ENCODE measurements around the gene PFDN4.

Gene PFDN4

GRCh38 chr20:54207743-54208547 lies at the start of gene PFDN4:
TSS of gene PFDN4 (plus strand) at chr20:54208087. CDS start at chr20:54208101, 14 bp downstream.
- peak; percentile 60 to 73 (median 64) for DNase-seq (ENCODE audit: low read depth in 3 of 3)

DNA sequence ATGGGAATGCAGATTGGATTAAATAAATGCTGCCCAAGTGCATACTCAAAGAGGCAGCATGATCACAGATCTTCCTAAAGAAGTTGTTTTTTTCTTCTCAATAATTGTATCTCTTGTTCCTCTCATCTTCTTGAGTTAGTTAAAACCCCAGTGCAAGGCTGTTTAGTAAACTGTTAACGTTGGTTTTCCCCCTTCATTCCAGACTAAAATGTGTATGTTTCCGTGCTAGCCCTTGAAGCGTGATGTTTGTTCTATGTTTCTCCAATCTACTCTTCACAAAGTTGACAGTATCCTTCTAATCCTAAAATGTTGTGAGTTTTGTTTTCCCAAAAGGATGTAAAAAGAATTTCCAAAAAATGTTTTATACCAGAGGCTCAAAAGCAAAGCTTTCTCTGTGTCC lies 49.7 kb upstream of the PFDN4 start:
- no peak for DNase-seq (ENCODE audit: low read depth in 3 of 3)

- no peak for DNase-seq (ENCODE audit: low read depth in 3 of 3)
These were observed 49.0 kb upstream of the PFDN4 start for GRCh38 chr20:54158856-54159418.

GRCh38 chr20:54160065-54161007 lies 47.6 kb upstream of the PFDN4 start:
- no peak for DNase-seq (ENCODE audit: low read depth in 3 of 3)

DNA sequence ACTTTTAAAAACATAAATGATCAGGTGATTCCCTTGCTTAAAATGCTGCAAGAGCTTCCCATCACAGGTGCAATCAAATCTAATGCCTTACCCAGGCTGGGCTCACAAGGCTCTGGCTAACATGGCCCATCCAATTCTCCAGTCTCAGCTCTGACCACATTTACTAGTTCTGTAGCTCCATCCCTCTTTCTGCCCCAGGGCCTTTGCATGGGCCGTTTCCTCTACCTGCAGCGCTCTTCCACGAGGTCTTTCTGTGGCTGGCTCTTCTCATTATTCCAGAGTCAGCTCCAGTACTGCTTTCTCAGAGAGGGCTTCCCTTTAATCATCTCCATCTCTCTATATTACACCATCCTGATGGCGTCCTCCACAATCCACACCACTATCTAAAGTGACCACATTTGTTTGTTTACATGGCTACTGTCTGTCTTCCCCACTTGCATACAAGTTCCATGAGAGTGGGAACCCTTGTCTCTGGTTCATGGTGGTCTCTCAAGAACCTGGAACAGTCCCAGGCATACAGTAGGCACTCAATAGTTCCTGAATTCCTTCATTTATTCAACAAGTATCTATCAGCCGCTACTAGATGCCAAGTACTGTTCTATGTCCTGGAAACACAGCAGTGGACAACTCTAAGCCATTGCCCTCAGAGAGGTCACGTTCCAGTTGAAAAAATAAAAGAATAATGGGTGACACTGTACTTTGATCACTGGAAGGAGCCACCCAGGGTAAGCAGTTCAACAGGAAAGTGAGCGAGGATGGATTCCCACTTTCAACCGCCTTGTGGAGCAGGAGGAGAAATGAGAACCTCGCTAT lies 46.7 kb upstream of the PFDN4 start:
- DNase-seq (ENCODE audit: low read depth in 3 of 3), result no peak

- DNase-seq (ENCODE audit: low read depth in 3 of 3), result no peak
These were observed 46.1 kb upstream of the PFDN4 start for GRCh38 chr20:54161821-54162149.

DNA sequence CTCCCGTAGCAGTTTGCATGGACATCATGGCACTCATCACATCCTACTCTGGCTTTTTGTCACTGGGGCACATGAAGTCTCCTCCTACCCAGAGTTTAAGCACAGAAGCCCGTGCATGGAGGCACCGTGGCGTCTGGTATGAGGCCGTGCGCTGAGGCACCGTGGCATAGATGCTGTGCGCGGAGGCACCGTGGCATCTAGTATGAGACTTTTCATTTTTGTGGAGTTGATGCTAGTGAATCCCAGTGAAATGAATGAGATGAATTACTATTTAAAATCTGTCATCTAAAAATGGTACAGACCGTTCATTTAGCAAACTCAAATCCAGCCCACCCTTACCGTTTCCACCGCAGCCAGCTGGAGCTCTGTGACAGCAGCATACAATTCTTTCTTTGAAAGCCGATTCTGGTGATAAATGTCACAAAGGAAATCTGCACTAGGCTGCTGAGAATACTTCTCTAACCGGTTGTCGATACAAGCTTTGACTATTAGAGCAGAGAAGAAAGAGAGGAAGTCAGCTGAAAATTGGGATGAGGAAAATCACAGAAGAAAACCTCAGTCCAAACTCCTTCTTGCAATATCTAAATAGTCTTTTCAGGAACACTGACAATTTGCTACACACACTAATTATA lies 45.4 kb upstream of the PFDN4 start:
- no peak for DNase-seq (ENCODE audit: low read depth in 3 of 3)

- no peak for DNase-seq (ENCODE audit: low read depth in 3 of 3)
These were observed 44.5 kb upstream of the PFDN4 start for GRCh38 chr20:54163402-54163801.

GRCh38 chr20:54165014-54165413 lies 42.9 kb upstream of the PFDN4 start:
- no peak for DNase-seq (ENCODE audit: low read depth in 3 of 3)

- no peak for DNase-seq (ENCODE audit: low read depth in 3 of 3)
These were observed 42.1 kb upstream of the PFDN4 start for GRCh38 chr20:54165803-54166202.

GRCh38 chr20:54166987-54167662 lies 40.8 kb upstream of the PFDN4 start:
- no peak for DNase-seq (ENCODE audit: low read depth in 3 of 3)

GRCh38 chr20:54167909-54168872 lies 39.7 kb upstream of the PFDN4 start:
- no peak for DNase-seq (ENCODE audit: low read depth in 3 of 3)

GRCh38 chr20:54168961-54169862 lies 38.7 kb upstream of the PFDN4 start:
- DNase-seq (ENCODE audit: low read depth in 3 of 3), result no peak

- no peak for DNase-seq (ENCODE audit: low read depth in 3 of 3)
These were observed 37.8 kb upstream of the PFDN4 start for GRCh38 chr20:54170026-54170471.

GRCh38 chr20:54170963-54171362 lies 36.9 kb upstream of the PFDN4 start:
- no peak for DNase-seq (ENCODE audit: low read depth in 3 of 3)

DNA sequence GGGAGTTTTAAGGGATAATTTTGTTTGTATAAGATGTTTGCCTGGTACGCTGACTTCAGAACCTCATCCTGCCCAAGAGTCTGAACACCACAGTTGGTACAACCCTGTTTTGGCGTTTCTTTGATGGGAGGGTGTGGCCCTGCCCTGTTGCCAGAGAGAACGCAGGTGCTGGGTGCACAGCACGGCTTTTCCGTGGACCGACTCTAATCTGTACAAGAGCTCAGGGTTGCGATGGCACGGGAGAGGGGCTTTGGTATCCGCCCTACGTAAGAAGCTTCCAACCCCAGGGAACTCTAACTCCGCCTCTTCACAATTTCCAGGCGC lies 35.4 kb upstream of the PFDN4 start:
- no peak for DNase-seq (ENCODE audit: low read depth in 3 of 3)

DNA sequence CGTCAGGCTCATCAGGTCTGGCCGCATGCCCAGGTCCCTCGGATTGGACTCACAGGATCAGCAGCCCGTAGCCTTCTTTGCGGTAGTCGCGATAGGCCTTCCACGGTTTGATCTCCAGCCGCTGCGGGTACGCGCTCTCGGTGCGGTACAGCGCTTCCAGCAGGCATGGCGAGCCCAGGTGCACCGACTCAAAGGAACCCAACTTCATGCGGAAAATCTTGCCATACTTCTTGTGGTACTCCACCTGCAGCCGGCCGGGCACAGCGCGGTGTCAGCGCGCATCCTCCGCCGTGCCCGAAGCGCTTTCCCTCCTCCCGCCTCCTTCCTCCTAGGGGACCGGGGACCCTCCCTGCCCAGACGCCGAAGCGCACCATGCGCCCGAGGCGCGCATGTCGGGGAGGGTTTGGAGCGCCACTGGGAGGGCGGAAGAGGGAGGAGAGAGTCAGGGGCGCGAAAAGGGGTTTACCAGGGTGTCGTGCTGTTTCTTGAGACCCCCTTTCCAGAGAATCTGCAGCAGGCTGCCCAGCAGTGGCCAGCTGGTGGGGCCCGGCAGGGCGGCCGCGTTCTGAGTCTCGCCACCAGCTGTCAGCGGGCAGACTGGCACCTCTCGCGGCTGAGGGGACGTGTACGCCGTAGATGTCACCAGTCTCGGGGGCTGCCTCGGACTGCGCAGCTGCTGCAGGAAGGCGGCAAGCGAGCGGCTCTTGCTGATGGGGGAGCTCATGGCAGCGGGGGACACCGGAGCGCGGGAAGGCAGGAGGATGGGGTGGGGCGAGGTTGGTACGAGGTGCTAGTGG lies 34.8 kb upstream of the PFDN4 start:
- DNase-seq (ENCODE audit: low read depth in 3 of 3), result no peak
